ENCODE measurements around the gene CCBE1.
A peak's percentile ranks its signal among the peaks of the same experiment; 100 is the strongest.

The CCBE1 gene

DNA sequence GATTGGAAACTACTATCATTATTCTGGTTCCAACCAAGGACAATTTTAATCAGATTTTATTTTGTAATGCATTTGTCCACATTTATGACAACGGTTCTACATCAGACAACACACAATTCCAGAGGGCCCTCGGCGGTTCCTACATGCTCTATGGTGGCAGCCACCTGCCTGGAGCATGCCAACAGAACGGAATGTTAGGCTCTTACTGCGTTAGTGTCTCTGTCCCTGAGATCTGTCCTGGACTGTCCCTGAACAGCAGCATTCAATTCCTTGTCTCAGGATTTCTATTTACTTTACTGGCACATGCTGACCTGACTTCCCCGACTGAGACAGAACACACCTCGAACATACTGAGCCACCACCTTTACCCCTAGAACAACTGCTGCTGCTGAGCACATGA lies 117.7 kb downstream of the CCBE1 start:
- in situ Hi-C loops (cut with HindIII; ENCODE audit: low pct_unique_long_range_greater_than_20kb, low sequenced_read_pairs): no loop called here
- DNase-seq (ENCODE audit: low read depth in 1 of 2, low spot score in 1 of 2): no peak
- no peak for TF ChIP-seq JUND (IDR thresholded peaks at IDR 0.05; ENCODE audit: low read depth)

DNA sequence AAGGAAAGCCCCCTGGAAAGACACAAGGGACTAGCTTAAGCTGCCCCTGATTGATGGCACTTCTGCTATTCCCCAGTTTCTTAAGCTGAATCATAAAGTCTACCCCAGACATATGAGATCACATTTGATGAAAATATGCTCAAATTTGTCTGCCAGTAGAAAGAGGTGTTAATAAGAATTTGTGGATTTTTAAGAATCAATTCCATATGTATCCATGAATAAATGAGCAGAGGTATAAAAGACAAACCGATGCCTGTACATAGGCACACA lies 119.9 kb downstream of the CCBE1 start:
- TF ChIP-seq JUND (IDR thresholded peaks at IDR 0.05; ENCODE audit: low read depth): no peak
- no peak for DNase-seq (ENCODE audit: low read depth in 1 of 2, low spot score in 1 of 2)
- in situ Hi-C loops (cut with HindIII; ENCODE audit: low pct_unique_long_range_greater_than_20kb, low sequenced_read_pairs): no loop called here

DNA sequence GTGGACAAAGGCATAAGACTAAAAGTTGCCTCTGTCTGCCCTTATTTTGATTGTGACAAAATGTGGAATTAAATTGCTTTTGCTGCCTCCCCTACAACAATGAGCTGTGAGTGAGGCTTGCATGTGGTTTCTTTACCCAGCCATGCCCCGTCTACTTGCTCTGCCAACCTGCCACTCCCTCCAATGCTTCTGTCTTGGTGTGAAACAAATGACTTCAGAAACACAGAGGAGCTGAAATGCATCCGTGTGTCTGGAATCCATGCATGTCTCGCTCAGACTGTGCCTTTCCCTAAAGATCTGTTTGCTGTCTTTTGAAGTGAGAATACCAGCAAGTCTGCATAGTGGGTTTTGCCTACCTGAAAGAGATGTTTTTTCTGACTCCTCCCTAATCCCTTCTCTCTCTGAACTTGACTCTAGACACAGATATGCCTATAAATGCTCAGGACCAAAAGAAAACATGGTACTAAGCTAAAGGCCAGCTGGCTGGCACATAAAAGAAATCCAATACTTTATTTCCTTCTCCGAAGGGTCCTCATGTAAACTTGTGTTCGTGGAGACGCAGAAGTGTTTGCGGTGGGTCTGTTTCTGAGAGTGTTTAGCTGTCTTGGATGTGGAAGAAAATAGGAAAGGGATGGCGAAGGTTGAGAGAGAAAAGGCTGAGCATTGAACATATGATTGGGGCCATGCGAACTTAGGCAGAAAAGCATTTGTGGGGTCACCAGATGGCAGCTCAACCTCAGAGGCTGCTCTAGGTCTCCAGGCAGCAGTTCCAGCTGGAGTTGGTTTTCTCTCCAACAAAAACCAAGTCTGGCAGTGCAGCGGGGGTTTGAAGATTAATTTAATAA lies 120.5 kb downstream of the CCBE1 start:
- DNase-seq (ENCODE audit: low read depth in 1 of 2, low spot score in 1 of 2): no peak
- in situ Hi-C loops (cut with HindIII; ENCODE audit: low pct_unique_long_range_greater_than_20kb, low sequenced_read_pairs): no loop called here
- no peak for TF ChIP-seq JUND (IDR thresholded peaks at IDR 0.05; ENCODE audit: low read depth)

DNA sequence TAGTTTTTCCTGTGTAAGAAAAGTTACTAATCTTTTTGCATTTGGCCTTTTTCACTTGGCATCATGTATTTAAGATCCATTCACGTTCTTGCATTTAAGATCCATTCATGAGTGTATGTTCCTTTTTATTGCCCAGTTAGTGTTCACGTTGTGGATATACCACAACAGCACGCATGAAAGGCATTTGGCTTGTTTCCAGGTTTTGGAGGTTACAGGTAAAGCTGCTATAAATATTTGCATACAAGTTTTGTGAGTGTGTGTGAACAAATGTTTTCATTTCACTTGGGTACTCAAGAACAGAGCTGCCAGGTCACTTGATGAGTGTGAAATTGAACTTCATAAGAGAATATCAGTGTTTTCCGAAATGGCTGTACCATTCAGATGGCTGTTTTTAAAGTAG lies 121.2 kb downstream of the CCBE1 start:
- DNase-seq (ENCODE audit: low read depth in 1 of 2, low spot score in 1 of 2): peak in 1 of 2 experiments; percentile 3
- no peak for TF ChIP-seq JUND (IDR thresholded peaks at IDR 0.05; ENCODE audit: low read depth)
- in situ Hi-C loops (cut with HindIII; ENCODE audit: low pct_unique_long_range_greater_than_20kb, low sequenced_read_pairs): no loop called here

DNA sequence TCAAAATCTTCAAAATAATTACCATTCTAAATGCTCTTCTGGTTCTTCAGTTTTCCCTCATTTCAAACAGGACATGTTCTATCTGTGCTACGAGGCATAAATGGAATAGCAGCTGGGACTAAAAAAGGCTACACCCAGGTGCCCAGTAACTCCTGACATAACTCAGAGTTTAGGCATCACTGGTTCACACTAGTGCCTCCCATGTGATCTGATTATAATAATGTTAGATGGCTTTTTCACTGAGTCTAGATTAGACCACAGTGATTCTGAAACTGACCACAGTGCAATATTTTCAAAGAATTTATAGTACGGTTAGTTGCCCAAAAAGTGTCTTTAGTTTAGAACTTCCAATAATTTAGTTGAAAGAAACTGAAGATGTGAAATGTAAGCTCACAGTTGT lies 123.3 kb downstream of the CCBE1 start:
- TF ChIP-seq JUND (IDR thresholded peaks at IDR 0.05; ENCODE audit: low read depth): no peak
- DNase-seq (ENCODE audit: low read depth in 1 of 2, low spot score in 1 of 2): no peak
- in situ Hi-C loops (cut with HindIII; ENCODE audit: low pct_unique_long_range_greater_than_20kb, low sequenced_read_pairs): no loop called here

DNA sequence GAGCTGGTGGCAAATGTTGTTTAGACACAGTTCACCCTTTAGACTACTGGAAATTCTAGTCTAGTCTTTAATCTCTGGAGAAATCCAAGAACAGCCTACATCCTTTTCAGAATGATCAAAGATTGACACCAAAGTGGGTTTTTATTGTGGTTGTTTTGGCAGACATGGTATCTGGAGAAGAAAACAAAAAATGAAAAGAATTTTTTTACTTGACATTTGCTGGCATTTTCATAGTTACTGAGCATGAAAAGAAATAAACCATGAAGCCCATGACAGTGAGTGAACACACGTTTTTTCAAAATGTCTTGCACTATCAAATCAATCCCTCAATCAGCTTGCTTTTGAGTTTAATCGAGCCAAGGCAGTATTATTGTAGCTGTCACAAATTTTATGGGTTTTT lies 125.3 kb downstream of the CCBE1 start:
- DNase-seq (ENCODE audit: low read depth in 1 of 2, low spot score in 1 of 2): no peak
- TF ChIP-seq JUND (IDR thresholded peaks at IDR 0.05; ENCODE audit: low read depth): no peak
- in situ Hi-C loops (cut with HindIII; ENCODE audit: low pct_unique_long_range_greater_than_20kb, low sequenced_read_pairs): no loop called here

DNA sequence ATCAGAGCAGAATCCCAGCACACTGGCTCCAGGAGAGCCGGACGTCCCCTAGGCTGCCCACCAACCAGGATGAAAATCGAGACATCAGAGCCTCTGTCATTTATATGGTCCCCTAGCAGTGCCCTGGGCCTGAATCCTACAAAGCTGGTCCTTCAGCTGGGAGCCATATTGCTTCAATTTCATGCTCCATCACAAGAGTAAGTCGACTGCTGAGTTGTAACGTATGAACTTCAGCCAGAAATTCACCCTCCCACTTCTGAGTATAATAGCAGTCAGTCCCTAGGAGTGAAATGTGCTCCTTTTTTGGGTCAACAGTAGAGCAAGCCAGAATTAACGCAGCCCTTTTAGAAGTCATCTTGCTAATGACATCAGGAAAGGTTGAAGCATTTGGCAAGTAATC lies 126.4 kb downstream of the CCBE1 start:
- in situ Hi-C loops (cut with HindIII; ENCODE audit: low pct_unique_long_range_greater_than_20kb, low sequenced_read_pairs): no loop called here
- TF ChIP-seq JUND (IDR thresholded peaks at IDR 0.05; ENCODE audit: low read depth): no peak

DNA sequence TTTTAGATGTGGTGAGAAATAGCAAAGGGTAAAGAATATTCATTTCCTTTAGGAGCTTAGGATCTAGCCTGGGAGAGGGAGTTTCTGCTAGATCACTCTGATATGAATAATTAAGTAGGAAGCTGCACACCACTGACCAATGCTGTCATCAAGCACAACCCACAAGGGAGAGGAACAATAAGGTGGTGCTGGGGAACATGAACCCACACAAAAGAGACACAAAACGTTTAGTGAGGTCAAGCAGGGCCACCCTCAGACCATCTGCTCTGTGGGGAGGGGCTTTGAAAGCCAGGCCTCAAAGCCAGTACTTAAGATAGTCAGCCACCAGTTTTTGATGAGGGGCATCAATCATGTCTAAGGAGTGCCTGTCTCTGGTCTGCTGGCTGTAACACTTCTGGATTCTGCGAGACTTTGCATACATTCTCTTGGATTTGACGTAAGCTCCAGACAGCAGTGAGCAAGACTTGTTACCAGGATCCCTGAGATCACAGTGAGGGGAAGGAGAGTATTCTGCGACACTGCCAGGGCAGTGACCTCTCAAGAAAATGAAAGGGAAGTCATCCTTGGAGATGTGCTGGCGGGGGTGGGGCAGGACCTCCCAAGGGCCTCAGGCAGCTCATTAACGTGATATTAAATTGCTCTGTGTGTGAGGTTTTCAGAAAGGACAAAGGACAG lies 127.0 kb downstream of the CCBE1 start:
- TF ChIP-seq JUND (IDR thresholded peaks at IDR 0.05; ENCODE audit: low read depth): no peak
- no peak for DNase-seq (ENCODE audit: low read depth in 1 of 2, low spot score in 1 of 2)
- in situ Hi-C loops (cut with HindIII; ENCODE audit: low pct_unique_long_range_greater_than_20kb, low sequenced_read_pairs): no loop called here

More for the DNA sequence above, 126.4 kb downstream of the CCBE1 start:
- no peak for DNase-seq (ENCODE audit: low read depth in 1 of 2, low spot score in 1 of 2)

DNA sequence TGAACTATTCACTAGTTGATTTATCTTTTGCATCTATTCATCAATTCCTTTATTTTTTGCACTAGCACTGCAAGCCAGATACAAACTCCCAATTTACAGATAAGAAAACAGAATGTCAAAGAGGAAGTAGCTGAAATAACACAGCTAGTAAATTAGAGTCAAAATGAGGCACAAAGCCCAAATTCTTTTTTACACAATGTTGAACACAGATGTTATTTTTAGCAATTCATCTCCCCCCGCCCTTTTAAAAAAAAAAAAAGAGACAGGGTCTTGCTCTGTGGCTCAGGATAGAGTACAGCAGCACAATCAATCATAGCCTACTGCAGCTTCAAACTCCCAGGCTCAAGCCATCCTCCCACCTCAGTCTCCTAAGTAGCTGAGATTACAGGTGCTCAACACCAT lies 127.8 kb downstream of the CCBE1 start:
- TF ChIP-seq JUND (IDR thresholded peaks at IDR 0.05; ENCODE audit: low read depth): no peak
- no peak for DNase-seq (ENCODE audit: low read depth in 1 of 2, low spot score in 1 of 2)
- in situ Hi-C loops (cut with HindIII; ENCODE audit: low pct_unique_long_range_greater_than_20kb, low sequenced_read_pairs): no loop called here

DNA sequence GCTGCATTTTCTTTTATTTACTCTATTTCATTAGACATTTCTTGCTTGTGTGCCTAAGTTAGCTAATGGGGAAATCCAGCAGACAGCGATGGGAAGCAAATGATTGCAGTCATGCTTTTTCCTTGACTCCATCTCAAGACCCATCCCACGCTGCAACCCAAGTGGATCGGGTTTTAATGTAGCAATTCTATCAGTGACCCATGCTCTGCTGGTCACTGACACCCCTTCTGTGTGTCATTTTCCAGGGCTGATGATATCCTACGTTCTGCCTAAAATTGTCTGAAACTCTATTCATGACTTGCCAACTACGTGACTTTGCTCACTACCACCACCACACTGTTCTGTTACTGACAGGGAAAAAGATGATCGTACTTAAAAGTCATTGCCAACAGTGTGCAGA lies 129.8 kb downstream of the CCBE1 start:
- DNase-seq (ENCODE audit: low read depth in 1 of 2, low spot score in 1 of 2): no peak
- in situ Hi-C loops (cut with HindIII; ENCODE audit: low pct_unique_long_range_greater_than_20kb, low sequenced_read_pairs): no loop called here
- no peak for TF ChIP-seq JUND (IDR thresholded peaks at IDR 0.05; ENCODE audit: low read depth)

DNA sequence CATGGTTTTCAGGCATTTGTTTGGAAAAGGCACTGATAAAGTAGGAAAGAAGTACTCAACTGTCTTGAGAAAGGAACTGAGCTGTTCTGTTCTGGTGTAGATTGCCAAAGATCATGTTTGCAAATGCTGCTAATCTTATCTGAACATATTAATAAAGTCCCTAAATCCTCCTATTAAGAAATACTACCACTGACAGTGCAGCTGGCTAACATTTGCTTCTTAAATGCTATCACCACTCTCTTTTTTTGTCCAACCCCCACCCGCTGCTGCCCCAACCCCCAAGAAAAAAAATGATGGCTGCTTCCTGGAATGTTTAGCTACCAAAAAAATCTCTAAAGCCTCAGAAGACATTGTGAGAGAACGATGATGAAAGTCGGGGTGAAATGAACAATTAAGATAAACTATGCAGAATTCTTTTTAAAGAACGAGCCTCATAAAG lies 130.7 kb downstream of the CCBE1 start:
- no peak for DNase-seq (ENCODE audit: low read depth in 1 of 2, low spot score in 1 of 2)
- no peak for TF ChIP-seq JUND (IDR thresholded peaks at IDR 0.05; ENCODE audit: low read depth)
- in situ Hi-C loops (cut with HindIII; ENCODE audit: low pct_unique_long_range_greater_than_20kb, low sequenced_read_pairs): no loop called here

DNA sequence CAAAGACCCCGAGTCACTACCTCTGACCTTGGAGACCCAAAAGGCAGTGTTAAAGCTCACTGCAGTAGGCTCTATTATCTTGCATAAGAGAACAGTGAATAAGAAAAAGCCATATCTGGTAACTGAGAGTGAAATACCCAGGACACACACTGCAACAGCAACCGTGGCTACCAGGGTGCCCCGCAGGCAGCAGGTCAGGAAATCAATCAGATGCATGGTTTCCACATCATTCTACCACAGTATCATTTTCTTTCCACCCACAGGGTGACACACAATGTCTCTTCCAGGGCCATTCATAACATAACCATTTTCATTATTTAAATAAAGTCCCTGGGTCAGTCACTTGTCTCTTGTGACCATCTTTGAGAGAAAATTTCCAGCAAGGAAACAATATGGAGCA lies 131.3 kb downstream of the CCBE1 start:
- DNase-seq (ENCODE audit: low read depth in 1 of 2, low spot score in 1 of 2): no peak
- no peak for TF ChIP-seq JUND (IDR thresholded peaks at IDR 0.05; ENCODE audit: low read depth)
- in situ Hi-C loops (cut with HindIII; ENCODE audit: low pct_unique_long_range_greater_than_20kb, low sequenced_read_pairs): no loop called here

DNA sequence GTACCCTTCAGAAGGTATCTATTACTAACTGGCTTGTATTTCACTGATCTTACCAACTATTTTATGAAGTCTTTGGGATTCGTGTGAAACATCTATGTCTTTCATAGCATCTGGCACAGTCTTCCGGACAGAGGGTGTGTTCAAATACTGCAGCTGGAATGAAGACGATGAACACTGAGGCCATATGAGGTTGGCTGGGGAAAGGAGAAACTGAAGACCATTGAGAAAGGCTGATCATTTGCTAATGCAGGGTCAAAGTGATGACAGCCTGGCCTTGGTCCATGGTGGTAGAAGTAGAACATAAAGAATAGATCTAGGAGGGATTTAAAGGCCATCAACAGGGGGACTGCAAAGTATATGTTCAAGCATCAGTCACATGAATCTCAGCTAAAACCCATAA lies 132.7 kb downstream of the CCBE1 start:
- in situ Hi-C loops (cut with HindIII; ENCODE audit: low pct_unique_long_range_greater_than_20kb, low sequenced_read_pairs): no loop called here
- no peak for TF ChIP-seq JUND (IDR thresholded peaks at IDR 0.05; ENCODE audit: low read depth)
- DNase-seq (ENCODE audit: low read depth in 1 of 2, low spot score in 1 of 2): no peak

Data from T47D (cell line).